Smooth muscle cell (in vitro differentiated cells): Measurements from ENCODE around the gene ARSA. TPM values are rescaled to one million over a fixed set of nuclear protein-coding genes. Genes with fewer than 3 reads are reported as not detected.

Experiments
- DNase-seq: peaks from one replicate; lab custom pipeline; 2025; ENCODE audit not compliant: unreplicated experiment; lab: John Stamatoyannopoulos, UW
- H2AFZ ChIP-seq: fragments of 200-600 bp; sonication (generic); 2 replicates; pipeline ENCODE4 v1.6.0; 2016; ENCODE audit warnings: antibody characterized with exemption, low read depth, mild to moderate bottlenecking
- H3F3A ChIP-seq: fragments of 200-600 bp; sonication (generic); 2 replicates; pipeline ENCODE4 v1.6.0; 2017; ENCODE audit warnings: antibody characterized with exemption, low read depth
- H3K27ac ChIP-seq: fragments of 200-600 bp; sonication (generic); 2 replicates; pipeline ENCODE4 v1.5.1; 2016; ENCODE audit warnings: low read depth, mild to moderate bottlenecking
- H3K27me3 ChIP-seq: fragments of 200-600 bp; sonication (generic); 2 replicates; pipeline ENCODE4 v1.6.1; 2016; ENCODE audit warnings: low read depth, mild to moderate bottlenecking
- H3K36me3 ChIP-seq: fragments of 200-600 bp; sonication (generic); 2 replicates; pipeline ENCODE4 v1.5.1; 2016; ENCODE audit warnings: low read depth
- H3K4me1 ChIP-seq: fragments of 200-600 bp; sonication (generic); 2 replicates; pipeline ENCODE4 v1.5.1; 2016; ENCODE audit warnings: low read depth
- H3K4me2 ChIP-seq: fragments of 200-600 bp; sonication (generic); 2 replicates; pipeline ENCODE4 v1.6.0; 2016; ENCODE audit warnings: mild to moderate bottlenecking
- H3K4me3 ChIP-seq: fragments of 200-600 bp; sonication (generic); 2 replicates; pipeline ENCODE4 v1.5.1; 2016; ENCODE audit warnings: mild to moderate bottlenecking
- H3K79me2 ChIP-seq: fragments of 200-600 bp; sonication (generic); 2 replicates; pipeline ENCODE4 v1.6.0; 2016; ENCODE audit warnings: low read depth, mild to moderate bottlenecking
- H3K9ac ChIP-seq: fragments of 200-600 bp; sonication (generic); 2 replicates; pipeline ENCODE4 v1.6.0; 2016; ENCODE audit warnings: low read depth
- H3K9me3 ChIP-seq: fragments of 200-600 bp; sonication (generic); replicated peaks from 2 replicates; pipeline ENCODE4 v1.5.1; 2016; ENCODE audit warnings: low read depth
- H4K20me1 ChIP-seq: fragments of 200-600 bp; sonication (generic); 2 replicates; pipeline ENCODE4 v1.6.0; 2016; ENCODE audit warnings: low read depth
- WGBS: methylation state at CpG from one replicate; pipeline ENCODE4 v1.1.7; 2016; ENCODE audit warnings: low lambda C conversion rate; 5-methylcytosine and 5-hydroxymethylcytosine counted together
- polyA plus RNA-seq: library from polyadenylated mRNA; unstranded; fragments of >200 nt; fragmentation: Nextera tagmentation; extraction: Ambion mirVana; gene quantifications from 2 replicates; pipeline ENCODE4 v1.2.1, GENCODE V29; 2016
- total RNA-seq: library from RNA; depleted of rRNA; stranded (reverse); fragments of >200 nt; gene quantifications from 2 replicates; pipeline ENCODE4 v1.2.3, GENCODE V29; 2014
- TF ChIP-seq, protein P1 (sequence below): fragments of 200-600 bp; sonication (generic); IDR thresholded peaks from 2 replicates; pipeline ENCODE4 v1.5.1; 2017; ENCODE audit warnings: borderline replicate concordance, mild to moderate bottlenecking, antibody characterized with exemption; ENCODE audit not compliant: insufficient read depth, poor library complexity, severe bottlenecking

ARSA gene
- total and polyA plus RNA-seq, 2 experiments from 2014 or later = 16.6 to 19.9 TPM

DNA sequence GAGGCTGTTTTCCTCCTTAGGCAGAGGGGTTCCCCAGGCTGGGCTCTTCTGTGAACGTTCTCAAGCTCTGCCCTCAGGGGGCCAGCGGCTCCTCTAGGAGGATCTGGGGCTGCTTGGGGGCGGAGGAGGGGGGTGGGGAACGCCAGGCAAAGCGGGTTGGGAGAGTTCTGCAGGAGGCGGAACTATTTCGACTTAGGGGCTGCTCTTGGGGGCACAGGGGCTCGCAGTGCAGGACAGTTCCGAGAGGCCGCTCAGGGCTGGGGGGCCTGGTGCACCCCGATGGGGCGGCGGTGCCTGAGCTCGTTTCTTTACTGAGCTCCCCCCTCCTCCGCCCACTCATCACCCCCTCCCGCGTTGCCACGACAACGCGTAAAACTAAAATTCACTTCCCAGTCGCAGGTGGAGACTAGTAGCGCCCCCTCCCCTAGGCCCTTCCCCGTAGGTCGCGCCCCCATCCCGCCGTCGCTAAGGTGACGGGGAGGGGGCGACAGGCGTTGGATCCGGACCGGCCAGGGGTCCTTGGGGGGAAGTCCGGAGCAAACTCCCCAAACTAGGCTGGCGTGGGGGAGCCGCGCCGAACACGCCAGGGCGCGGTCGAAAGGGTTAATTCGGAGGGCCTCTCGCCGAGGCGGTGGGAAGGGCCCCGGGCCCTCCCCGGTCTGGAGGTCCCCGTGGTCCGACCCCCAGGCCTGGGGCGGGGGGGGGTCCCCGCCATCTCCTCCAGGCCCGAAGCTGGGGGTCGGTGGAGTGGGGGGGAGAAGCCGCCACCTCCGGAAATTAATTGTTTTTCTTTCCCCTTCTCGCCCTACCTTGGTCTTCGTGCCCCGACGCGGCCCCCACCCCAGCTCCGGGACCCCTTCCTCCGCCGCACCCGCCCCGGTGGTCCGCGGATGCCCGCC, 45.5 kb upstream of the ARSA start:
- Histone ChIP-seq H2AFZ (no peak overlapping the region), H3F3A (no peaks in the 10 kb centered on the region), H4K20me1 (no peaks in the 10 kb centered on the region), H3K9ac (no peak overlapping the region), H3K4me2 (peak overlapping the region; percentile 88), H3K4me1 (peaks cover 7% of the 10 kb centered on the region), H3K27ac (no peak overlapping the region), H3K9me3 (no peaks in the 10 kb centered on the region), H3K27me3 (no peaks in the 10 kb centered on the region), H3K36me3 (no peaks in the 10 kb centered on the region), H3K79me2 (no peaks in the 10 kb centered on the region), H3K4me3 (peak overlapping the region; percentile 48)
- WGBS = 11% methylated on average over 34 of the region's 69 CpGs
- no peak for DNase-seq
- TF ChIP-seq, protein P1, sequence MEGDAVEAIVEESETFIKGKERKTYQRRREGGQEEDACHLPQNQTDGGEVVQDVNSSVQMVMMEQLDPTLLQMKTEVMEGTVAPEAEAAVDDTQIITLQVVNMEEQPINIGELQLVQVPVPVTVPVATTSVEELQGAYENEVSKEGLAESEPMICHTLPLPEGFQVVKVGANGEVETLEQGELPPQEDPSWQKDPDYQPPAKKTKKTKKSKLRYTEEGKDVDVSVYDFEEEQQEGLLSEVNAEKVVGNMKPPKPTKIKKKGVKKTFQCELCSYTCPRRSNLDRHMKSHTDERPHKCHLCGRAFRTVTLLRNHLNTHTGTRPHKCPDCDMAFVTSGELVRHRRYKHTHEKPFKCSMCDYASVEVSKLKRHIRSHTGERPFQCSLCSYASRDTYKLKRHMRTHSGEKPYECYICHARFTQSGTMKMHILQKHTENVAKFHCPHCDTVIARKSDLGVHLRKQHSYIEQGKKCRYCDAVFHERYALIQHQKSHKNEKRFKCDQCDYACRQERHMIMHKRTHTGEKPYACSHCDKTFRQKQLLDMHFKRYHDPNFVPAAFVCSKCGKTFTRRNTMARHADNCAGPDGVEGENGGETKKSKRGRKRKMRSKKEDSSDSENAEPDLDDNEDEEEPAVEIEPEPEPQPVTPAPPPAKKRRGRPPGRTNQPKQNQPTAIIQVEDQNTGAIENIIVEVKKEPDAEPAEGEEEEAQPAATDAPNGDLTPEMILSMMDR = no peak

DNA sequence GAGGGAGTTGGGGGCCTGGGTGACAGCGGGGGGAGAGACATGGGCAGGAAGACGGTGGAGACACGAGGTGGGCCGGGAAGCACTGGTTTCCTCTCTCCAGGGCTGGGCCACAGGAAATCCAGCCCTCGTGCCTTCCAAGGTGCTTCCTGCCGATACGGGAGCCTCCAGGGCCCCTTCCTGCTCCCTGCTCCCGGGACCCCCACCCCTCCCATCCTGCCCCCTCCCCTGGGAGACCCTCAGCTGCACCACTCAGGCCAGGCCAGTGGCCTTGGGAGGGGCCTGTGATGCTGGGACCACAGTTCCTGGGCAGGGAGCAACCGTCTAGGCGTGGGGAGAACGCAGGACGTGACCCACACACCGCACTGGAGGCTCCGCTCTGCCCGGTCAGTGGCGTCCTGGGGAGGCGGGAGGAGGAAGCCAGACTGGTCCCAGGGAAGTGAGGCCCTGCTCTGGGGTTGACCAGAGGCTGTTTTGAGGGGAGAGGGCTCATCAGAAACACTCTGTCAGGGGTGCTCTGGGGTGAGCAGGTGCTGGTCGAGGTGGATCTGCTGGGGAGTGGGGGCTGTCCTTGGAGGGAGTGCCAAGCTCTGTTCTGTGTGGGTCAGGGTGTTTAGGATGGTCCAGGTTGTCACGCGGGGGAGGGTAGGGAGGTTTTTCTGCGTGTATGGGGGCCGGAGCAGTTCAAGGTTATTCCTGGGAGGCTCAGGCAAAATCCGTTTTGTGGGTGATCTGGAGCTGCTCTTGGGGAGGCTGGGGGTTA, 44.7 kb upstream of the ARSA start, which contains the start of gene SHANK3:
Gene SHANK3 (plus strand): TSS at position 353 of the 760 bp plus-strand sequence.
- no peaks in the 10 kb centered on the region for H3K9me3 ChIP-seq
- no peak for DNase-seq
- 70% methylated on average over 18 of the region's 23 CpGs for WGBS
- H3K36me3 ChIP-seq = no peaks in the 10 kb centered on the region
- H3K4me3 ChIP-seq = peak within 1 kb of the TSS; percentile 48
- no peak within 1 kb of the TSS for H3K27ac ChIP-seq
- no peaks in the 10 kb centered on the region for H3K27me3 ChIP-seq
- TF ChIP-seq, protein P1 = no peak
- H3K79me2 ChIP-seq = no peaks in the 10 kb centered on the region
- H2AFZ ChIP-seq = no peak within 1 kb of the TSS
- H4K20me1 ChIP-seq = no peaks in the 10 kb centered on the region
- peak within 1 kb of the TSS; percentile 88 for H3K4me2 ChIP-seq
- H3K9ac ChIP-seq = no peak within 1 kb of the TSS
- H3K4me1 ChIP-seq = peaks cover 7% of the 10 kb centered on the region
- H3F3A ChIP-seq = no peaks in the 10 kb centered on the region

DNA sequence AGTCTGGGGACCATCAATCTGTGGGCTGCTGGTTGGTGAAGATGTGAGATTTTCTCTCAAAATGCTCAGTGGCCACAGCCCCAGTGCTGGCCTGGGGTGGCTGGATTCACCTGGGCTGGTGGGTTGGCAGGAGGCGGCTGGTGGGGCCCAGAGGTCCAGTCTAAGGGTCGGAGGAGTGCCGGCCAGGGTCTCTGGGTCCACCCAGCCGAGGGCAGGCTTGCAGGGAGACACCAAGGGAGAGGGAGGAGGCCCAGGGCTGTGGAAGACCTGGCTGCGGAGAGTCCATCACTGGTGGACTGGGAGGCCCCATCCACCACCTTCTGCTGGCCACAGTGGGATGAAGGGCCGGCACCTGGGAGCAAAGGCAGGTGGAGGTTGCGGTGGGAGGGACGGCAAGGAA, 44.1 kb upstream of the ARSA start:
- Histone ChIP-seq H3K9ac (no peak overlapping the region), H2AFZ (no peak overlapping the region), H3F3A (no peaks in the 10 kb centered on the region), H3K9me3 (no peaks in the 10 kb centered on the region), H3K27ac (no peak overlapping the region), H3K27me3 (no peaks in the 10 kb centered on the region), H3K79me2 (no peaks in the 10 kb centered on the region), H3K4me1 (peaks cover 7% of the 10 kb centered on the region), H3K4me2 (no peak overlapping the region), H4K20me1 (no peaks in the 10 kb centered on the region), H3K4me3 (no peak overlapping the region), H3K36me3 (no peaks in the 10 kb centered on the region)
- DNase-seq = no peak
- 92% methylated on average over 8 of the region's 8 CpGs for WGBS
- TF ChIP-seq, protein P1 = no peak
